Endodermal cell (in vitro differentiated cells): ENCODE results near the gene A2ML1. TPM values are rescaled to one million over a fixed set of nuclear protein-coding genes. Genes with fewer than 3 reads are reported as not detected.
"Not testable (repeated sequence)": the region's sequence is repeated elsewhere in the genome, so short reads cannot be mapped to it uniquely, and the experiment has no call there.

Experiments used
- DNase-seq: peaks from one replicate; pipeline ENCODE4 v3.0.0-alpha.2; 2017
- H3K27ac ChIP-seq: 2 replicates; pipeline ENCODE4 v1.5.1; 2013; ENCODE audit warnings: mild to moderate bottlenecking, low read depth, low read length, moderate library complexity
- H3K27me3 ChIP-seq: 2 replicates; pipeline ENCODE4 v1.6.1; 2013; ENCODE audit warnings: mild to moderate bottlenecking, low read length, moderate library complexity; ENCODE audit not compliant: insufficient read depth, control insufficient read depth, poor library complexity, severe bottlenecking
- H3K36me3 ChIP-seq: 2 replicates; pipeline ENCODE4 v1.7.0; 2013; ENCODE audit warnings: mild to moderate bottlenecking, low read length, moderate library complexity; ENCODE audit not compliant: control insufficient read depth, insufficient read depth
- H3K4me1 ChIP-seq: one replicate; pipeline ENCODE4 v1.7.0; 2013; ENCODE audit warnings: low read length; ENCODE audit not compliant: control insufficient read depth, insufficient read depth
- H3K4me3 ChIP-seq: 2 replicates; pipeline ENCODE4 v1.5.1; 2013; ENCODE audit warnings: mild to moderate bottlenecking, low read length, moderate library complexity
- H3K9ac ChIP-seq: 2 replicates; pipeline ENCODE4 v1.6.1; 2013; ENCODE audit warnings: mild to moderate bottlenecking, low read length, moderate library complexity; ENCODE audit not compliant: poor library complexity, severe bottlenecking; ENCODE audit errors: extremely low read depth
- H3K9me3 ChIP-seq: 2 replicates; pipeline ENCODE4 v1.6.1; 2013; ENCODE audit warnings: mild to moderate bottlenecking, low read length, moderate library complexity; ENCODE audit not compliant: control insufficient read depth
- H3K27ac Mint-ChIP-seq: 2 replicates; pipeline ENCODE4 v1.8.0; 2020; ENCODE audit warnings: mixed read lengths
- H3K27me3 Mint-ChIP-seq: 2 replicates; pipeline ENCODE4 v1.8.0; 2021; ENCODE audit warnings: mild to moderate bottlenecking, mixed read lengths; ENCODE audit not compliant: insufficient read depth
- H3K36me3 Mint-ChIP-seq: 2 replicates; pipeline ENCODE4 v1.8.0; 2020; ENCODE audit warnings: low read depth, mixed read lengths
- H3K4me1 Mint-ChIP-seq: 2 replicates; pipeline ENCODE4 v1.8.0; 2020; ENCODE audit warnings: mixed read lengths
- H3K4me3 Mint-ChIP-seq: 2 replicates; pipeline ENCODE4 v1.8.0; 2020; ENCODE audit warnings: mild to moderate bottlenecking, moderate library complexity, mixed read lengths
- H3K9me3 Mint-ChIP-seq: 2 replicates; pipeline ENCODE4 v1.8.0; 2020; ENCODE audit warnings: mild to moderate bottlenecking, mixed read lengths
- WGBS, 2 experiments: methylation state at CpG; one replicate each; pipeline versions ENCODE4 v1.1.5 to v1.1.7; 2013; ENCODE audit warnings: missing lambda C conversion rate in 2 of 2, mixed read lengths in 1 of 2; ENCODE audit not compliant: insufficient coverage in 1 of 2, insufficient read length in 1 of 2; 5-methylcytosine and 5-hydroxymethylcytosine counted together
- total RNA-seq, 2 donors: library from RNA; stranded (reverse); fragmentation: NEBNext Ultra II Directional in 1 of 2; extraction: Animal tissue kit (Norgen Biotek cat#: 25700) in 1 of 2; gene quantifications; 2 replicates in 1 of 2; 3 replicates in 1 of 2; pipeline ENCODE4 v1.2.1, GENCODE V29; 2021
- TF ChIP-seq, protein P1 (sequence below): fragments of 200-600 bp; sonication (generic); conservative IDR thresholded peaks from 2 replicates; pipeline ENCODE4 v1.5.0; 2021; ENCODE audit warnings: antibody characterized with exemption, mild to moderate bottlenecking

Gene A2ML1
- total RNA-seq, 2 donors from 2014 or later: 7.1 to 11.6 TPM

- TF ChIP-seq, protein P1, sequence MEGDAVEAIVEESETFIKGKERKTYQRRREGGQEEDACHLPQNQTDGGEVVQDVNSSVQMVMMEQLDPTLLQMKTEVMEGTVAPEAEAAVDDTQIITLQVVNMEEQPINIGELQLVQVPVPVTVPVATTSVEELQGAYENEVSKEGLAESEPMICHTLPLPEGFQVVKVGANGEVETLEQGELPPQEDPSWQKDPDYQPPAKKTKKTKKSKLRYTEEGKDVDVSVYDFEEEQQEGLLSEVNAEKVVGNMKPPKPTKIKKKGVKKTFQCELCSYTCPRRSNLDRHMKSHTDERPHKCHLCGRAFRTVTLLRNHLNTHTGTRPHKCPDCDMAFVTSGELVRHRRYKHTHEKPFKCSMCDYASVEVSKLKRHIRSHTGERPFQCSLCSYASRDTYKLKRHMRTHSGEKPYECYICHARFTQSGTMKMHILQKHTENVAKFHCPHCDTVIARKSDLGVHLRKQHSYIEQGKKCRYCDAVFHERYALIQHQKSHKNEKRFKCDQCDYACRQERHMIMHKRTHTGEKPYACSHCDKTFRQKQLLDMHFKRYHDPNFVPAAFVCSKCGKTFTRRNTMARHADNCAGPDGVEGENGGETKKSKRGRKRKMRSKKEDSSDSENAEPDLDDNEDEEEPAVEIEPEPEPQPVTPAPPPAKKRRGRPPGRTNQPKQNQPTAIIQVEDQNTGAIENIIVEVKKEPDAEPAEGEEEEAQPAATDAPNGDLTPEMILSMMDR: no peak
- Mint-ChIP-seq H3K27ac (peak overlapping the region; percentile 32), H3K36me3 (peaks cover 34% of the 10 kb centered on the region), H3K9me3 (peaks cover 16% of the 10 kb centered on the region), H3K27me3 (no peaks in the 10 kb centered on the region), H3K4me3 (no peak overlapping the region), H3K4me1 (peaks cover 16% of the 10 kb centered on the region)
- DNase-seq: peak; percentile 45
- no peak overlapping the region for H3K4me3 ChIP-seq
- H3K9ac ChIP-seq: no peak overlapping the region
- peaks cover 22% of the 10 kb centered on the region for H3K36me3 ChIP-seq
- H3K9me3 ChIP-seq: peaks cover 15% of the 10 kb centered on the region
- no peak overlapping the region for H3K27ac ChIP-seq
- H3K27me3 ChIP-seq: no peaks in the 10 kb centered on the region
- H3K4me1 ChIP-seq: no peaks in the 10 kb centered on the region
These were observed 38.0 kb upstream of the A2ML1 start for GRCh38 chr12:8784290-8784888.

GRCh38 chr12:8785499-8785898 is 36.9 kb upstream of the A2ML1 start:
- Histone ChIP-seq H3K27me3 (no peaks in the 10 kb centered on the region), H3K36me3 (peaks cover 19% of the 10 kb centered on the region), H3K9ac (no peak overlapping the region), H3K4me3 (no peak overlapping the region), H3K4me1 (no peaks in the 10 kb centered on the region), H3K9me3 (peaks cover 15% of the 10 kb centered on the region), H3K27ac (no peak overlapping the region)
- no peaks in the 10 kb centered on the region for H3K27me3 Mint-ChIP-seq
- TF ChIP-seq, protein P1: no peak
- no peak overlapping the region for H3K4me3 Mint-ChIP-seq
- H3K9me3 Mint-ChIP-seq: peaks cover 16% of the 10 kb centered on the region
- 89 to 99% methylated on average over 4 of the region's 4 CpGs for WGBS, 2 experiments
- H3K4me1 Mint-ChIP-seq: peaks cover 16% of the 10 kb centered on the region
- no peak overlapping the region for H3K27ac Mint-ChIP-seq
- H3K36me3 Mint-ChIP-seq: peaks cover 33% of the 10 kb centered on the region
- DNase-seq: no peak

DNA sequence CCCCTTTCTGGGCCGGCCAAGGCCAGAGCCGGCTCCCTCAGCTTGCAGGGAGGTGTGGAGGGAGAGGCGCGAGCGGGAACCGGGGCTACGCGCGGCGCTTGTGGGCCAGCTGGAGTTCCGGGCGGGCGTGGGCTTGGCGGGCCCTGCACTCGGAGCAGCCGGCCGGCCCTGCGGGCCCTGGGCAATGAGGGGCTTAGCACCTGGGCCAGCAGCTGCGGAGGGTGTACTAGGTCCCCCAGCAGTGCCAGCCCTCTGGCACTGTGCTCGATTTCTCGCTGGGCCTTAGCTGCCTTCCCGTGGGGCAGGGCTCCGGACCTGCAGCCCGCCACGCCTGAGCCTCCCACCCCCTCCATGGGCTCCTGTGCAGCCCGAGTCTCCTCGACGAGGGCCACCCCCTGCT is 35.2 kb upstream of the A2ML1 start:
- not testable (repeated sequence) for H3K27me3 ChIP-seq, H3K27me3 Mint-ChIP-seq, H3K27ac Mint-ChIP-seq, H3K4me1 ChIP-seq, H3K4me3 Mint-ChIP-seq, H3K27ac ChIP-seq, H3K4me3 ChIP-seq, H3K9ac ChIP-seq
- WGBS, 2 experiments: 95 to 96% methylated on average over 4 to 28 of the region's 28 CpGs
- Mint-ChIP-seq H3K36me3 (peaks cover 39% of the 10 kb centered on the region), H3K9me3 (peaks cover 32% of the 10 kb centered on the region), H3K4me1 (peaks cover 24% of the 10 kb centered on the region)
- DNase-seq: peak; percentile 44
- Histone ChIP-seq H3K36me3 (peaks cover 21% of the 10 kb centered on the region), H3K9me3 (peaks cover 23% of the 10 kb centered on the region)

DNA sequence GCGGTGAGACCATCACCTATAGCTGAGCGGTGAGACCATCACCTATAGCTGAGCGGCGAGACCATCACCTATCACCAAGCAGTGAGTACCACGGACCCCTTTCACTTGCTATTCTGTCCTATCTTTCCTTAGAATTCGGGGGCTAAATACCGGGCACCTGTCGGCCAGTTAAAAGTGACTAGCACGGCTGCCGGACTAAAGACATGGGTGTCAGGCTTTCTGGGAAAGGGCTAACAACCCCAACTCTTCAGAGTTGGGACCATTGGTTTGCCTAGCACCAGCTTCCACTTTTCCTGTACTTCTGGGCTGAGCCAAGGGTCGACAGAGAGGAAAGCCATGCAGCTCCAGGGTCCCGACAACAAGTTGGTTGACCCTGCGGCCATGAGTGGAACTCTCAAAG is 33.7 kb upstream of the A2ML1 start:
- not testable (repeated sequence) for H3K4me1 ChIP-seq, H3K27me3 Mint-ChIP-seq, H3K27me3 ChIP-seq, H3K27ac ChIP-seq
- H3K9me3 Mint-ChIP-seq: peaks cover 47% of the 10 kb centered on the region
- peak overlapping the region; percentile 96 for H3K4me3 Mint-ChIP-seq
- H3K4me1 Mint-ChIP-seq: peaks cover 25% of the 10 kb centered on the region
- peak; percentile 68 for DNase-seq
- Histone ChIP-seq H3K36me3 (peaks cover 24% of the 10 kb centered on the region), H3K9ac (peak overlapping the region; percentile 95), H3K9me3 (peaks cover 37% of the 10 kb centered on the region), H3K4me3 (peak overlapping the region; percentile 100)
- 0 to 4% methylated on average over 8 to 13 of the region's 13 CpGs for WGBS, 2 experiments
- TF ChIP-seq, protein P1: peak; percentile 44
- H3K36me3 Mint-ChIP-seq: peaks cover 45% of the 10 kb centered on the region
- H3K27ac Mint-ChIP-seq: peak overlapping the region; percentile 93

GRCh38 chr12:8789341-8790013 is 32.9 kb upstream of the A2ML1 start:
- H3K4me3 Mint-ChIP-seq: peak overlapping the region; percentile 96
- H3K27me3 Mint-ChIP-seq, H3K4me1 ChIP-seq, H3K27ac ChIP-seq, H3K27me3 ChIP-seq: not testable (repeated sequence)
- peaks cover 32% of the 10 kb centered on the region for H3K36me3 ChIP-seq
- H3K4me1 Mint-ChIP-seq: peaks cover 22% of the 10 kb centered on the region
- H3K9me3 Mint-ChIP-seq: peaks cover 55% of the 10 kb centered on the region
- H3K36me3 Mint-ChIP-seq: peaks cover 50% of the 10 kb centered on the region
- peak overlapping the region; percentile 100 for H3K4me3 ChIP-seq
- H3K27ac Mint-ChIP-seq: peak overlapping the region; percentile 93
- 6 to 16% methylated on average over 11 to 13 of the region's 13 CpGs for WGBS, 2 experiments
- peak; percentile 52 for DNase-seq
- H3K9ac ChIP-seq: peak overlapping the region; percentile 95
- peaks cover 45% of the 10 kb centered on the region for H3K9me3 ChIP-seq
